ENCODE measurements around the gene GPR55.
A peak's percentile ranks its signal among the peaks of the same experiment; 100 is the strongest.
"Not testable (repeated sequence)": the region's sequence is repeated elsewhere in the genome, so short reads cannot be mapped to it uniquely, and the experiment has no call there.

GPR55 gene, protein sequence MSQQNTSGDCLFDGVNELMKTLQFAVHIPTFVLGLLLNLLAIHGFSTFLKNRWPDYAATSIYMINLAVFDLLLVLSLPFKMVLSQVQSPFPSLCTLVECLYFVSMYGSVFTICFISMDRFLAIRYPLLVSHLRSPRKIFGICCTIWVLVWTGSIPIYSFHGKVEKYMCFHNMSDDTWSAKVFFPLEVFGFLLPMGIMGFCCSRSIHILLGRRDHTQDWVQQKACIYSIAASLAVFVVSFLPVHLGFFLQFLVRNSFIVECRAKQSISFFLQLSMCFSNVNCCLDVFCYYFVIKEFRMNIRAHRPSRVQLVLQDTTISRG

DNA sequence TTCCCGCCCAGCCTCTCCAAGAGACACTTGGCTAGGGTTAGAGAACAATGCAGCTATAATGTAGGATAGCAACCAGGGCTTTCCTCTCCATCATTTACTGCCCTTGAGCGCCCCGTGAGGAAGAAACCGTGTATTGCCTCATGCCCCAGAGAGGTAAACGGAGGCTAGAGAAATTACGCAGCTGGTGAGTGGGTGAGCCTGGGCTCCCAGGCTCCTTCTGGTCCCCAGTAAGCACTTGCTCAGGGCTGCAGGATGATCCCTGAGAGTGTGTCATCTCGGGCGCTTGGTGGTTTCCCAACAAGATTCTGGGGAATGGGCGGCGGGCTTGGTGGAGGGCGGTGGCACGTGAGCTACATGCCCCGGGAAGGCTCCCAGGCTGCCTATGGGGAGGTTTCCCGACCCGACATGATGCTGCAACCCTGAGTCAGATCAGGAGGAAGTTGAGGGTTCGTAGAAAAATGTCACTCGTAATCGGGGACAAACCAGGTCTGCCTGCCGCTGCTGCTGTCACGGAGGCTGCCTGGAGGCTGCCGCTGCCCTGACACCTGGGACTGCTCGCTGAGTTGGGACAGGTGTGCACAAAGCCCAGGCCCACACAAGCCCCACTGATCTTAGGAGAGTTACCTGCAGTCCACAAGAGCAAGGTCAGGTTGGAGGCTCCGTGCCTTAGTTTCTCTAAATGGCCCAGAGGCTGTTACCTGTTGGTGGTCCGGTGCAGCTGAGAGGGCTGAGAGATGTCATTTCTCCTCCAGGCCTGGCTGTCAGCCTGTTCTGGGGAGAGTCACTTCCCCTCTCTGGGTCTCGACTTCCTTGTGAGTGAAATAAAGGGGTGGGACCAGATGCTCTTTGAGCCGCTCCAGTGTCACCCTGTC, at the start of gene GPR55:
TSS of gene GPR55 (minus strand) at position 773 of the 872 bp plus-strand sequence. CDS start 14,280 bp downstream, outside the sequence.
- DNase-seq, result peak; percentile 56

- peak; percentile 64 for DNase-seq
These were observed 49.3 kb upstream of the GPR55 start for GRCh38 chr2:230974096-230974913.

DNA sequence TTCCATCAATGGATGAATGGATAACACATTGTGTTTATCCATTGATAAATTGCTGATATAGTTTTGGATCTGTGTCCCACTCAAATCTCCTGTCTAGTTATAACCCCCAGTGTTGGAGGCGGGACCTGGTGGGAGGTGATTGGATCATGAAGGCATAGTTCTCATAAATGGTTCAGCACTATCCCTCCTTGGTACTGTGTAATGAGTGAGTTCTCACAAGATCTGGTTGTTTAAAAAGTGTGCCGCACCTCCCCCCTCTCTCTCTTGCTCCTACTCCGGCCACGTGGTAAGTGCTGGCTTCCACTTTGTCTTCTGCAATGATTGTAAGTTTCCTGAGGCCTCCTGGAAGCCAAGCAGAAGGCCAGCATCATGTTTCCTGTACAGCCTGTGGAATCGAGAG, 47.0 kb upstream of the GPR55 start:
- no peak for DNase-seq

- no peak for DNase-seq
These were observed 44.6 kb upstream of the GPR55 start for GRCh38 chr2:230969659-230970015.

DNA sequence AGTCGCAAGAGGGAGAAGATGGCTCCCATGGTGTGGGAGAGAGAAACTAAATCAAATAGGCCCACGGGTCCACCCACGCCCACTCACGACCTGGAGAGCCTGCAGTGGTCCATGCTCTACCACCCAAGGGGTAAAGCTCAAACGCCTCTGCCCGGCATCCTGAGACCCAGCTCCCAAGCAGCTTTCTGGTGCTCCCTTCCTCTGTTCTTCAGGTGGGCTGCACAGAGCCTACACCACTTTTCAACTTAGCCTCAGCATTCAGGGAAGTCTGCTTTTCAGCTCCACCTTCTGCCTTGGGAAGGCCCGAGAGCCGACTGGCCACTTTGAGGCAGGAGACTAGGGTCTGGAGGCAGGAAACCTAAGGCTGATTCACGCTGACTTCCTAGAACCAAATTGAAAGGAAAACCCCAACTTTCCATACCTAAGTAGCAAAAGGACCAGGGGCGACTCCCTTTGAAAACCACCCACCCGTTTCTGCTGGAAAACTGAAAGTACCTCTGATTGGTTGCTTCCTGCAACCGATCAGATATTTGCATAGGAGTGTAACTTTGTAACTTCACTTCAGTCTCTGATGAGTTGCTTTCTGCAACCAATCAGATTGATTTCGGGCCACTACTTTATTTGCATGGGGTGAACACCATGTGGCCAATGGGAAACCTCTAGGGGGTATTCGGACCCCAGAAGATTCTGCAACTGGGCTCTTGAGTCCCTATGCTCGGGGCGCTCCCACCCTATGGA, 44.0 kb upstream of the GPR55 start:
- DNase-seq, result no peak

GRCh38 chr2:230968314-230968713, 43.3 kb upstream of the GPR55 start:
- DNase-seq, result not testable (repeated sequence)

GRCh38 chr2:230967113-230967512, 42.1 kb upstream of the GPR55 start:
- DNase-seq, result no peak

DNA sequence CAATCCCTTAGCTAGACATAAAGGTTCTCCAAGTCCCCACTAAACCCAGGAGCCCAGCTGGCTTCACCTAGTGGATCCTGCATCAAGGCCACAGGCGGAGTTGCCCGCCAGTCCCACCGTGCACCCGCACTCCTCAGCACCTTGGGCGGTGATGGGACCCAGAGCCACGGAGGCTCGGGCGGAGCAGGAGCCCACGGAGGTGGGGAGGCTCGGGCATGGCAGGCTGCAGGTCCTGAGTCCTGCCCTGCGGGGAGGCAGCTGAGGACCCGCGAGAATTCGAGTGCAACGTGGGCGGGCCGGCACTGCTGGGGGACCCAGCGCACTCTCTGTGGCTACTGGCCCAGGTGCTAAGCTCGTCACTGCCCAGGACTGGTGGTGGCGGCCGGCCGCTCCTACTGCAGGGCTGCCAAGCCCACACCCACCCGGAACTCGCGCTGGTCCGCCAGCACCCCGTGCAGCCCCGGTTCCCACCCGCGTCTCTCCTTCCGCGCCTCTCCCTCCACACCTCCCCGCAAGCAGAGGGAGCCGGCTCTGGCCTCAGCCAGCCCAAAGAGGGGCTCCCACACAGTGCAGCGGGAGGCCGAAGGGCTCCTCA, 39.2 kb upstream of the GPR55 start:
- no peak for DNase-seq

- no peak for DNase-seq
These were observed 36.0 kb upstream of the GPR55 start for GRCh38 chr2:230961091-230961491.

DNA sequence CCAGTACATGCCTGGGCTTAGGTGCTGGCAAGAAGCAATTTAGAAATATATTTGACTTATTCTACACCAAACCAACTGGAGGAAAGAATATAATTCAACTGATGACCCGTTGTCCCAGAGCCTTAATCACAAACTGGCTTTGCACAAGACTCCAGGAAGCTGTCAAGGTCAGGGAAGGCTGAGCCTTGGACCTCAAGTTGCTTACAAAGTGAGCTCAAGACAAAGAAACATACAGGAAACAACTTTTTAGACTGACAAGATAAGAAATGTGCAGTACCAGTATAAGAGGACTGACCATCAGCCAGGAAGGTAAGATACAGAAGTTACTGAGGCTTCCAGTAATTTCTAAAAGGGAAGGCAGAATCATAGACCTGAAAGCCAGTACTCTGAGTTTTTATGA, 35.0 kb upstream of the GPR55 start:
- DNase-seq, result no peak

GRCh38 chr2:230958820-230959756, 34.0 kb upstream of the GPR55 start:
- DNase-seq, result no peak

DNA sequence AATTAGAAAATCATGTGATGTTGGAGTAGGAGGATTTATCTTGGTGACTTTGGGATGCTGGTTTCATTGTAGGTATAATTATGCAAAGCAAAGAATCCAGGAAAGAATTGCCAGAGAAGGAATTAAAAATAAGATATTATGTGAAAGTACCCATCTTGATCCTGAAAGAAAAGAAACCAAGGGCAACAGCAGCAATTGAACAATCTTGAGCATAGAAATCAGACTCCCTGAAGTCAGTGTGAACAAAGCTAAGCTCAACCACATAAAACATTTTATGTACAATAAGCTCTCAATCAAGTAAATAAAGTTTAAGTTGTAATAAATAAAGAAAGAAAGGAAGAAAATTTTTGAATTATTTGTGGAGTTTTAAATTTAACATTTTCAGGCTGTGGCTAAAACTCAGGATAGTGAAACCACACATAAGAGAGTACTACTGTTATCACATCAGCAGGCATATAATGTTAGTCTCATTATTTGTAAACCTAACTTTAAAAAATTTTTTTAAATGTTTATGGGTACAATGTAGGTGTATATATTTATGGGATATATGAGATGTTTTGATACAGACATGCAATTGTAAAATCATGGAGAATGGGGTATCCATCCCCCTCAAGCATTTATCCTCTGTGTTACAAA, 32.8 kb upstream of the GPR55 start:
- no peak for DNase-seq

- DNase-seq, result no peak
These were observed 32.0 kb upstream of the GPR55 start for GRCh38 chr2:230956827-230957755.

- no peak for DNase-seq
These were observed 30.2 kb upstream of the GPR55 start for GRCh38 chr2:230955163-230955737.

DNA sequence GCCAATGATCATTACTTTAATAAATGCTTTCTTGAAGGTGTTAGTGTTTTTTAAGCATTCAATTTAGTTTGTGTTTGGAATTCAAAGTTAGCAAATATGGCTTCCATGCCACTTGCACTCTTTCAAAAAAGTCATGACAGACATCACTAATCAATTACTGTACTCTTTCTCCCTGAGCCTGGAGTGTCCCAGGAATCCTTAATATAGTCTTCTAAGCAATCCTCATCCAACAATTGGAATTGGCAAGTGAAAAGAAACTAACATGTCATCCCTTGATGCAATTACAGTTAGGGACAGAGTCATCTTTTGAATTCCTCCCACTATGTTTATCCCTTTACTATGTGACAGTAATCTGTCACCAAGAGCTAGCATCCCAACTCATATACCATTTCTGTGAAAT, 29.7 kb upstream of the GPR55 start:
- DNase-seq, result no peak

GRCh38 chr2:230953845-230954244, 28.8 kb upstream of the GPR55 start:
- no peak for DNase-seq

DNA sequence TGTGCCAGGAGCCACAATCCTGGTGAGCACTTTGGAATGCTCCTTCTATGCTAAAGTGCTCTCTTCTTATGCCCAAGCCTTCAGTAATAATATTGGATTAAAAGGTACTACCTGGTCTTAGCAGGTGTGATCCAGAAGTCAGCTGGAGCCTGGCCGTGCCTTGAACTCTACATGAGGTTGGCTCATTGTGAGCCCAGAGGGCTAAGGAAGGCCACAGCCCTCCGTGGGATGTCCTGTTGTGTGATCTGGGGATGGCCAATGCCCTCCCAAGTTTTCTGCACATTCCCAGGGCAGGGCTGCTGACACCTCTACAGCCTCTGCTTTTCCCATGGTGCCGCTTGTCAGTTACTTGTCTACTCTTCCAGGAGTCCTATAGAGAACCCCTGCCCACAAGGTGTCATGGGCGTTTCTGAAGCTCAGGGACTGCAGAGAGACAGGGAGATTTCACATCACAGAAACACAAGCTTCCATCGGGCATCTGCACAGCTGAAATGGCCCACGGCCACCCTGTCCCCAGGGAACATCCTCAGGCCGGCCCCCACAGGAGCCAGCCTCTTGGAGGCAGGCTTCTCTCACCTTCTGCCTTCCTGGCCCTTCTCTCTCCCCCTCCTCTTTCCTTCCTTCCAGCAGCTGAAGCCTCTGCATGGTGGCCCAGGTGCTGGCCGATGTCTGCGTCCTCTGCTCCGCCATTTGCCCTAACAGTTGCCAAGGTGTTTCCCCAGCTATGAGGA, 27.3 kb upstream of the GPR55 start:
- no peak for DNase-seq

DNA sequence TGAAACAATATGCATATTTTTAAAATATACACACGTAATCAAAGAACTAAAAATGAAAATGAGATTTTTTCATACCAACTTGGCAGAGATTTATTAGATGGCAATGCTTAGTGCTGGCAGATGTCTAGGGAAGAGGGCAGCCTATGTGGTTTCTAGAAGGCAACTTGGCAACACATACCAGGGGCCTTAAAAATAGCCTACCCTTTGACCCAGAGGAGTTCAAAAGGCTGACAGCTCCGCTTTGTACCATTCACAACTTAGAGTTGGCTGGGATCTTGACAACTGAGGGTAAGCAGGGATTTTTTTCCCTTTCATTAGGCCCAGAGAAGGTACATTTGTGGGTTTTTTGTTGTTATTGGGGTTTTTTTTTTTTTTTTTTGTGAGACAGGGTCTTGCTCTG, 26.4 kb upstream of the GPR55 start:
- no peak for DNase-seq

Measured in activated T-cell treated with anti-CD3 and anti-CD28 coated beads, Interleukin-2, amount 50 U/mL, for 1 hour (primary cell).